NCI-H510A (cell line): ENCODE data around the gene IL11.
A peak's percentile ranks its signal among the peaks of the same experiment; 100 is the strongest.

Experiments used
- DNase-seq: peaks from one replicate; lab custom pipeline; 2025; lab: John Stamatoyannopoulos, UW

The IL11 gene

DNA sequence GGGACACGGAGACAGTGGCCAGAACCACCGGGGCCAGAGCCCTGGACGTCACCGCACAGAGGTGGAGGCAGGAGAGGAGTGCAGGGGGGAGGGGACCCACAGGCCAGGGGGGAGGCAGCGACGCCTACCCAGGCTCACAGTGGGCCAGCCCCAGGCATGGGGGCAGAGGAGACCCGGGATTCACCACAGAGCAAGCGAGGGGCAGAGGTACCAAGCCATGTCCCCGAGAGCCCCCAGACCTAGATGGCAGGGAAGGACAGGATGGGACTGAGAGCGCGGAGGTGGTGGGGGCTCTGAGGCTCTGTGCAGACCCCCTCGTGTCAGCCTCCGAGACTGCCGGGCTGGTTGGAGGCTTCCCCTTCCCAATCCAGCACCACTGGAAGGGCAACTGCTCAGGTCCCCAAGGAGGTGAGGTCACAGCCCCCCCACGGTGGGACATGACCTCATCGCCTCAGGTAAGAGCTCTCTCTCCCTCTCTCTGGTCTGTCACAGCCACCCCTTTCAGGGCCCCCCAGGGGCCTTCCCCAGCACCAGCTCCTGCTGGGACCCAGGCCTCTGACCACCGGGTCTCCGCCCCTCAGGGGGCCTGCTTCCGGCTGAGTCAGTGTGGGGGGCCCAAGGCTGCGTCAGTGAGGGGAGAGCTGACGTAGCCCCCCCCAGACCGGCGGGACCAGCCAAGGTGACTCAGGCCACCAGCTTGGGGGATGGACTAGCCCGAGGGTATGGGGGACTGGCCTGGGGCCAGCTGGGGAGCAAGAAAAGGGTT, 2.2 kb upstream of the IL11 start:
- no peak for DNase-seq

- peak; percentile 35 for DNase-seq
Measured at GRCh38 chr19:55369653-55370304, 484 bp downstream of the IL11 start.

- no peak for DNase-seq
Measured at GRCh38 chr19:55368701-55369563, 1.3 kb downstream of the IL11 start.

DNA sequence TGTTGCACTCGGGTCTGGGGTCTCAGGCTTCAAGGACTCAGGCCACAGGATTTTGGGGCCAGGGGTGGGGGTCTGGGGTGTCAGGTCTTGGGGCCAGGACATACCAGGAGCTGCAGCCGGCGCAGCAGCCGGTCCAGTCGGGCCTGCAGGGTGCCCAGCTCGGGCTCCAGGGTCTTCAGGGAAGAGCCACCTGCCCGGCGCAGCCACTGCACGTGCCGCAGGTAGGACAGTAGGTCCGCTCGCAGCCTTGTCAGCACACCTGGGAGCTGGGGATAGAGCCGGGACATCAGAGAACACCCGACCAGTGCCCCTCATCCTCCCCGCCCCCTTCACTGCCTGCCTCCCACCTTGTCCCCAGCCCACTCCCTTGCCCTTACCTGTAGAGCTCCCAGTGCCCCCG, 2.2 kb downstream of the IL11 start:
- no peak for DNase-seq

DNA sequence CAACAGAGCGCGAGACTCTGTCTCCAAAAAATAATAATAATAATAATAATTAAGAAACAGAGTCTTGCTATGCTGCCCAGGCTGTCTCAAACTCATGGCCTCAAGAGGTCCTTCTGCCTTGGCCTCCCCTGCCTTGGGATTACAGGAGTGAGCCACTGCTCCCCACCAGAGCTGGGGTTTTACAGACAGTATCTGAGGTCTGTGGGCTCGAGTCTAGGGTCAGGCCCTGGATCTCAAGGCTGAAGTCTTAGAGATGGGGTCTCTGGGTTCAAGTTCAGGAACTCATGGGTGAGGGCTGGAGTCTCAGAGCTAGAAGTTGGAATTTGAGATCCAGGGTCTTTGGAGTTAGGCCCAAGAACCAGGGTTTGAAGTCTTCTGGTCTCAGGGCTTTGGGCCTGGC, 3.5 kb downstream of the IL11 start:
- DNase-seq = no peak

DNA sequence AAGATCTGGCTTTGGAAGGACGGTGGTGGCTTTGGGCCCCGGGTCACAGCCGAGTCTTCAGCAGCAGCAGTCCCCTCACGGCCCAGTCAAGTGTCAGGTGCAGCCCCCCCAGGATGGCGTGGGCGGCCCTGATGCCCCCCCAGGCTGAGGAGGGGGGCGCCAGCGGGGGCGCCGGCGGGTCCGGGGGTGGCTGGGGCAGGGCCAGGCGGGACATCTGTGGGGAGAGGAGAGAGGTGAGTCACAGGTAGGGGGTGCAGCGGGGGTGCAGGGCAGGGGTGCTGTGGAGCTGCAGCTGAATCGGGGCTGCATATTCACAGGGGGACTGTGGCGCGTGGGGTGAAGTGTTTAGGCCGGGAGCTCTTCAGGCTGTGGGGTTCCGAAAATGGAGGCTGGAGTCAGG, 4.3 kb downstream of the IL11 start:
- no peak for DNase-seq

DNA sequence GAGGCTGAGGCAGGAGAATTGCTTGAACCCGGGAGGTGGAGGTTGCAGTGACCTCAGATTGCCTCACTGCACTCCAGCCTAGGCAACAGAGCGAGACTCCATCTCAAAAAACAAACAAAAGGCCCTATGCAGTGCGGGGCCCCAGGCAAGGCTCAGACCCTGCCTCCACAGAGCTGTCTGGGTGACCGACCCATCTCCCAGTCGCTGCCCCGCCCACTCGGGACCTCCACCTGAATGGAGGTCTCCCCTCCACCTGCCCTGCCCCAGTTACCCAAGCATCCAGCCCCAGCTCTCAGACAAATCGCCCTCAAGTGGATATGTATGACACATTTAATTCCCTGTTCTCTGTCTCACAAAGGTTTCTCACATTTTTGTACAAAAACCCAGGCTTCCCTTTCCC, 5.0 kb downstream of the IL11 start:
- DNase-seq = no peak

DNA sequence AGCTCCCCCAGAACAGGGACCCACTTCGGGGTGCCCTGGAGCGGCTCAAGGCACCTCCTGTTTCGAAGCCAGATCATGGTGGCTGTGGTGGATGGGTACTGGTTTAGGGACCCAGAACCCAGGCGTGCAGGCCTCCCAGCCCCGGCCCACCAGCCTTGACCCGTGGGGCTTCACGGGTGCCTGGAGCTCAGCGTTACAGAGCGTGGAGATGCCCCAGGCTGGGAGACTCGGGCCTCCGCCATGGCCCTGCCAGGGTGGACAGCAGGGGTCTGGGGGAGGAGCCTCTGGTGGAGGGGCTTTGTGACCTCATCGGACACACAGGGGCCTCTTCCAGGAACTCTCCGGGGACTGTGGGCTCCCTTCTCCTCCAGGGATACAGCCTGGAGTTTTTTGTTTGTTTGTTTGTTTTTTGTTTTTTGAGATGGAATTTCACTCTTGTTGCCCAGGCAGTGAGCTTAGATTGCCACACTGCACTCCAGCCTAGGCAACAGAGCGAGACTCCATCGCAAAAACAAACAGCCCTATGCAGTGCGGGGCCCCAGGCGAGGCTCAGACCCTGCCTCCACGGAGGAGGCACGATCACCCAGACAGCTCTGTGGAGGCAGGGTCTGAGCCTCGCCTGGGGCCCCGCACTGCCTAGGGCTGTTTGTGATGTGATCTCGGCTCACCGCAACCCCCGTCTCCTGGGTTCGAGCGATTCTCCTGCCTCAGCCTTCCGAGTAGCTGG, 7.1 kb downstream of the IL11 start, which contains the start of gene GARIN5B:
Gene GARIN5B, minus strand, starts transcription at position 271 of the 727 bp plus-strand sequence. Its CDS starts 194 bp downstream, at position 77.
- no peak for DNase-seq

- DNase-seq = no peak
Measured at GRCh38 chr19:55362174-55362989, 7.9 kb downstream of the IL11 start.

DNA sequence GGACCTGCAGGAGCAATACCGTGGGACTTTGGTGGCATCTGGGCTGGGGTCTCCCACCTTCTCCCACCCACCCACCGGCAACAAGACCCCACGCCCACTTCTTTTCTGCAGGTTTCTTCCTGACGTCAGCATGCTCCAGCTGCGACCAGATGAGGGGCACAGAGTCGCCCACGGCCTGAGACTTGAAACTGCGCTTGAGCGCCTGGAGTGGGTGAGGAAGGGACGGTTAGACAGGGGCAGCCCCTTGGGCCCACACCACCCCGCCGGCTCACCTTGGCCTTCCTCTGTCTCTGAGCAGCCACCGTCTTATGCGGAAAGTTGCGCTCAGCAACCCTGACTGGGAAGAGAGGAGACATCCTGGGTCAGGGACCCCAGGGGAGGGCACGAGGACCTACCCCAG, 9.4 kb downstream of the IL11 start:
- DNase-seq = no peak

GRCh38 chr19:55358943-55359908, 11.0 kb downstream of the IL11 start:
- DNase-seq = no peak

- no peak for DNase-seq
Measured at GRCh38 chr19:55358493-55358892, 11.8 kb downstream of the IL11 start.

- no peak for DNase-seq
Measured at GRCh38 chr19:55355213-55355821, 14.9 kb downstream of the IL11 start.

- DNase-seq = no peak
Measured at GRCh38 chr19:55354698-55355212, 15.5 kb downstream of the IL11 start, which contains the start of gene COX6B2. Gene COX6B2 (minus strand): TSS chr19:55354719. CDS start chr19:55354521, 198 bp downstream.

GRCh38 chr19:55353803-55354697, 16.2 kb downstream of the IL11 start:
- DNase-seq = no peak

GRCh38 chr19:55353356-55353802, 16.9 kb downstream of the IL11 start:
- no peak for DNase-seq

DNA sequence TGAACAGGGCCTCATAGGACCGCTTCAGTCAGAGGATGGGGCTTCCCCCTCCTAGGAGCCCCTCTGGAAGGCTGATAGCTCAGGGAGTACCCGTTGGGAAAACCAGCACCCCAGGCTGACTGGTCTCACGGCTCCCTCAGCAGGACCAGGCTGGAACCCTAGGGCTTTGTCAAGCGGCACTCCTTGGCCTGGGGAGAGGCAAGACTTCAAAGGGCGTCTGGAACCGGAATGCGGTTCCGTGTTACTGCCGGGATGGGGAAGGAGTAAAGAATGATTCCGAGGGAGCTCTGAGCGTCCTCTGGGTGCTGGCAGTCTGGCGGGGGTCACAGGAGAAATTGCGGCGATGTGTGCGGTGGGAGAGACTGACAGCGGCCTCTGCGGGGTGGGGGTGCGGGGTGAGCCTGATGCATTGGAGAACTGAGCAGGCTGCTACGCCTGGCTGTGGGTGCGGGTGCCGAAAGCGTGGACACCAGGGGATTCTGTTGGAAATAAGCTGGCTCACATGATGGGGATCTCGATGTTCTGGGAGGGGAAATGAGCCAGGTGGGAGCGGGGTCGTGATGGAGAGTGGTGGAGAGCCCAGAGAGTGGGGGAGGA, 17.6 kb downstream of the IL11 start:
- no peak for DNase-seq

DNA sequence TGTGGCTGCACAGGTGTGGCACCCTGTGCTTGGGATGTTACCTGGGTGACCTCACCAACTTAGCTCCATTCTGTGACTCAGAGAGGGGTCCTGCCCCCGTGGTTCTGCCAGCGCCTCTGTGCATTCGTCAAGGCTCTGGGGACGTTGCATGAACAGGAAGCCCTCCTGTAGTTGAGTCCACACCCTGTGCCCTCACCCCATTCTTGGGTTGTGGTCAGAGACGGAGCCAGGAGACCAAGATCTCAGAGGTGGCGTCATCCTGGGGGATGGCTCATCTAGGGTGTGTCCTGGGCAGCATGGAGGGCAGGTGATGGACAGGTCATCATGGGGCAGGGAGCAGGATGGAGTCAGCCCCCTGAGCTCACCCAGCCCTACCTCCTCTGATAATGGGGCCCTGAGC, 18.2 kb downstream of the IL11 start:
- DNase-seq = no peak
